Endothelial cell of umbilical vein (primary cell): ENCODE measurements around the gene CTSH. TPM values are rescaled to one million over a fixed set of nuclear protein-coding genes. Genes with fewer than 3 reads are reported as not detected.
"Not testable (repeated sequence)": the region's sequence is repeated elsewhere in the genome, so short reads cannot be mapped to it uniquely, and the experiment has no call there.

Experiments used
- BruUV-seq: library from RNA; stranded (reverse); fragments of 400-500 nt; replicated peaks from 2 replicates; lab custom pipeline; 2021; lab: Mats Ljungman, UMichigan
- CTCF ChIA-PET: fragments of 300-600, 350-600 bp; sonication (Branson Sonifier 250); formaldehyde crosslinking; loops from one replicate; lab custom pipeline; 2021; ENCODE audit warnings: antibody characterized with exemption, inconsistent platforms; lab: Charles Lee
- POLR2A ChIA-PET: fragments of 300-600, 350-600 bp; sonication (Branson Sonifier 250); formaldehyde crosslinking; loops from one replicate; lab custom pipeline; 2021; ENCODE audit warnings: antibody characterized with exemption, inconsistent platforms; lab: Charles Lee
- DNase-seq: peaks from one replicate; pipeline ENCODE4 v3.0.0-alpha.2; 2011; ENCODE audit warnings: low read depth, low spot score
- FAIRE-seq: peaks from 2 replicates; lab custom pipeline; 2011; peaks lifted over from hg19 to GRCh38; lab: Jason Lieb, UNC
- H2AFZ ChIP-seq: 2 replicates; pipeline ENCODE4 v1.6.0; 2012; ENCODE audit warnings: low read depth, low read length, control low read depth, inconsistent platforms
- H3K27ac ChIP-seq: 2 replicates; pipeline ENCODE4 v1.5.1; 2011; ENCODE audit warnings: low read depth, mild to moderate bottlenecking, control low read depth, low read length, moderate library complexity; ENCODE audit not compliant: insufficient read depth
- H3K27me3 ChIP-seq, 2 experiments: 2 replicates each; pipeline versions ENCODE4 v1.6.0 to v1.6.1; 2011; ENCODE audit warnings: low read length in 2 of 2, mixed read lengths in 1 of 2; ENCODE audit not compliant: control insufficient read depth in 2 of 2, insufficient read depth in 2 of 2
- H3K36me3 ChIP-seq, 2 experiments: 2 replicates in 1 of 2; 3 replicates in 1 of 2; pipeline ENCODE4 v1.5.1; 2011; ENCODE audit warnings: low read length in 2 of 2, mild to moderate bottlenecking in 1 of 2, moderate library complexity in 1 of 2; ENCODE audit not compliant: control insufficient read depth in 2 of 2, insufficient read depth in 2 of 2; ENCODE audit errors: extremely low read depth in 1 of 2
- H3K4me1 ChIP-seq: 3 replicates; pipeline ENCODE4 v1.5.1; 2011; ENCODE audit warnings: mild to moderate bottlenecking, low read length; ENCODE audit not compliant: control insufficient read depth, insufficient read depth; ENCODE audit errors: extremely low read depth
- H3K4me2 ChIP-seq: 2 replicates; pipeline ENCODE4 v1.6.1; 2011; ENCODE audit warnings: low read length, control low read depth, mixed read lengths; ENCODE audit not compliant: insufficient read depth
- H3K4me3 ChIP-seq, 3 experiments: fragments of 200-600 bp in 1 of 3; sonication (generic), shearing (Covaris generic) in 1 of 3; replicated peaks in 1 of 3; 2 replicates each; pipeline ENCODE4 v1.5.1; 2011 to 2016; ENCODE audit warnings: control low read depth in 3 of 3, low read length in 3 of 3, mild to moderate bottlenecking in 2 of 3, inconsistent platforms in 1 of 3, low read depth in 1 of 3, moderate library complexity in 1 of 3; ENCODE audit not compliant: insufficient read depth in 1 of 3
- H3K79me2 ChIP-seq: 2 replicates; pipeline ENCODE4 v1.6.0; 2012; ENCODE audit warnings: low read length, inconsistent platforms; ENCODE audit not compliant: control insufficient read depth, insufficient read depth
- H3K9ac ChIP-seq: replicated peaks from 2 replicates; pipeline ENCODE3; 2011; ENCODE audit warnings: low read length, control low read depth; ENCODE audit not compliant: insufficient read depth; ENCODE audit errors: extremely low read depth
- H3K9me1 ChIP-seq: replicated peaks from 3 replicates; pipeline ENCODE4 v1.6.0; 2011; ENCODE audit warnings: mild to moderate bottlenecking, low read length; ENCODE audit not compliant: control insufficient read depth, insufficient read depth; ENCODE audit errors: extremely low read depth
- H3K9me3 ChIP-seq: replicated peaks from 2 replicates; pipeline ENCODE4 v1.5.1; 2012; ENCODE audit warnings: low read length, inconsistent platforms; ENCODE audit not compliant: control insufficient read depth, insufficient read depth
- H4K20me1 ChIP-seq: replicated peaks from 2 replicates; pipeline ENCODE3; 2011; ENCODE audit warnings: mild to moderate bottlenecking, low read length; ENCODE audit not compliant: control insufficient read depth, insufficient read depth; ENCODE audit errors: extremely low read depth
- CTCF ChIP-seq, 2 donors: IDR thresholded peaks; 1 replicate in 1 of 2; 2 replicates in 1 of 2; pipeline ENCODE4 v1.5.1; 2011; ENCODE audit warnings: low read length in 2 of 2, mild to moderate bottlenecking in 2 of 2, moderate library complexity in 2 of 2, control low read depth in 1 of 2, inconsistent platforms in 1 of 2, low read depth in 1 of 2; ENCODE audit not compliant: insufficient read depth in 1 of 2; ENCODE audit errors: extremely low read depth in 1 of 2
- EZH2 ChIP-seq: IDR thresholded peaks from 2 replicates; pipeline ENCODE4 v1.6.1; 2012; ENCODE audit warnings: borderline replicate concordance, low read depth, mild to moderate bottlenecking, moderate library complexity, low read length, inconsistent platforms; ENCODE audit not compliant: severe bottlenecking
- FOS ChIP-seq: IDR thresholded peaks from 2 replicates; pipeline ENCODE4 v1.6.1; 2011; ENCODE audit warnings: mild to moderate bottlenecking, low read length, moderate library complexity, borderline replicate concordance; ENCODE audit not compliant: insufficient read depth
- GATA2 ChIP-seq: IDR thresholded peaks from 2 replicates; pipeline ENCODE4 v1.7.0; 2011; ENCODE audit warnings: low read depth, mild to moderate bottlenecking, moderate library complexity, mixed read lengths, low read length; ENCODE audit not compliant: insufficient read length, insufficient read depth
- JUN ChIP-seq: IDR thresholded peaks from 2 replicates; pipeline ENCODE4 v1.6.1; 2011; ENCODE audit warnings: borderline replicate concordance, low read depth; ENCODE audit not compliant: insufficient read length, insufficient read depth
- MAX ChIP-seq: IDR thresholded peaks from 2 replicates; pipeline ENCODE4 v1.6.1; 2011; ENCODE audit not compliant: insufficient read depth, insufficient read length
- MYC ChIP-seq: IDR thresholded peaks from one replicate; pipeline ENCODE4 v1.6.1; 2011; ENCODE audit warnings: mild to moderate bottlenecking, low read depth, low read length
- POLR2A ChIP-seq: IDR thresholded peaks from 2 replicates; pipeline ENCODE4 v1.6.1; 2012; ENCODE audit warnings: low read depth, mild to moderate bottlenecking, control low read depth, low read length
- POLR2AphosphoS5 ChIP-seq: IDR thresholded peaks from 2 replicates; pipeline ENCODE4 v1.6.1; 2012; ENCODE audit warnings: low read depth, mild to moderate bottlenecking, control low read depth, low read length, moderate library complexity; ENCODE audit not compliant: insufficient read depth
- dilution Hi-C: fragments of 300-500 bp; cut with MboI; formaldehyde crosslinking; loops from one replicate; pipeline ENCODE4 v1.15.0; 2019; ENCODE audit warnings: low sequenced_read_pairs; ENCODE audit not compliant: extremely low pct_ligation_motif_present
- intact Hi-C: fragments of 100-400 bp; cut with micrococcal nuclease; formaldehyde crosslinking; loops from one replicate; pipeline ENCODE4 v1.10.0; 2022
- polyA plus RNA-seq, 4 experiments: library from polyadenylated mRNA; depleted of rRNA in 3 of 4; stranded (reverse) in 3 of 4; unstranded in 1 of 4; fragments of >200 nt; gene quantifications; 2 replicates each; pipeline versions ENCODE4 v1.2.1 to v1.2.3, GENCODE V29; 2011 to 2012; ENCODE audit warnings: missing spikeins in 1 of 4
- total RNA-seq: library from RNA; stranded (reverse); gene quantifications from 2 replicates; pipeline ENCODE4 v1.2.3, GENCODE V29; 2021

Gene CTSH
- total and polyA plus RNA-seq, 2 donors (not counting 3 experiments of a cell fraction or from before 2014, with no cell fraction given), result 7.0 to 7.4 TPM

GRCh38 chr15:78928616-78929093 lies 16.2 kb downstream of the CTSH start:
- FAIRE-seq (no peak), DNase-seq (no peak)
- Histone ChIP-seq H3K27me3 (no peaks in the 10 kb centered on the region), H3K79me2 (no peaks in the 10 kb centered on the region), H2AFZ (no peak overlapping the region), H4K20me1 (no peaks in the 10 kb centered on the region), H3K27ac (no peak overlapping the region), H3K4me3 (no peak overlapping the region), H3K4me1 (no peaks in the 10 kb centered on the region), H3K9me3 (no peaks in the 10 kb centered on the region), H3K36me3 (peaks cover 0 to 7% of the 10 kb centered on the region in 2 experiments), H3K9me1 (no peaks in the 10 kb centered on the region), H3K4me2 (no peak overlapping the region), H3K9ac (no peak overlapping the region)
- BruUV-seq, result no TSS peak
- TF ChIP-seq FOS, result no peak
- no peak for TF ChIP-seq GATA2
- no peak for TF ChIP-seq POLR2AphosphoS5
- TF ChIP-seq POLR2A, result no peak
- no peak for TF ChIP-seq MYC
- no peak for TF ChIP-seq JUN
- TF ChIP-seq EZH2, result no peak
- no peak for TF ChIP-seq CTCF (IDR thresholded peaks at IDR 0.05; ENCODE audit: extremely low read depth in 1 of 2, insufficient read depth in 1 of 2, low read depth in 1 of 2, low read length in 2 of 2)
- TF ChIP-seq MAX, result no peak
- ChIA-PET CTCF (no interaction called here), POLR2A (no interaction called here)
- intact Hi-C loops, result no loop called here
- dilution Hi-C loops, result no loop called here

- POLR2A ChIA-PET, result not testable (repeated sequence)
Measured at GRCh38 chr15:78928176-78928575, 16.7 kb downstream of the CTSH start.

More at GRCh38 chr15:78928176-78928575, 16.7 kb downstream of the CTSH start:
- dilution Hi-C loops, H3K79me2 ChIP-seq, H3K9ac ChIP-seq, DNase-seq, H4K20me1 ChIP-seq, H3K9me1 ChIP-seq, H3K4me1 ChIP-seq, intact Hi-C loops, H3K9me3 ChIP-seq, H3K27me3 ChIP-seq, H3K27ac ChIP-seq, H3K4me2 ChIP-seq, FAIRE-seq, H3K4me3 ChIP-seq, BruUV-seq, H2AFZ ChIP-seq, CTCF ChIA-PET, H3K36me3 ChIP-seq: not testable (repeated sequence)
